Testis (tissue), 3 donors: ENCODE measurements around the gene GLRA3. TPM values are rescaled to one million over a fixed set of nuclear protein-coding genes. Genes with fewer than 3 reads are reported as not detected.

Experiments
- DNase-seq: peaks from one replicate; pipeline ENCODE4 v3.0.0-alpha.2; 2019
- H3K27ac ChIP-seq, 2 donors: fragments of 200-600 bp; sonication (generic); one replicate each; pipeline ENCODE4 v1.5.1; 2019
- H3K27me3 ChIP-seq: fragments of 200-600 bp; sonication (generic); one replicate; pipeline ENCODE4 v1.5.1; 2019
- H3K36me3 ChIP-seq: fragments of 200-600 bp; sonication (generic); one replicate; pipeline ENCODE4 v1.5.1; 2017; ENCODE audit warnings: low read depth; ENCODE audit errors: missing control alignments
- H3K4me1 ChIP-seq: fragments of 200-600 bp; sonication (generic); one replicate; pipeline ENCODE4 v1.5.1; 2019
- H3K4me3 ChIP-seq, 2 donors: fragments of 200-600 bp; sonication (generic); one replicate each; pipeline ENCODE4 v1.5.1; 2017 to 2019
- H3K9me3 ChIP-seq: fragments of 200-600 bp; sonication (generic); one replicate; pipeline ENCODE4 v1.5.1; 2017
- POLR2A ChIP-seq: fragments of 450-650 bp; IDR thresholded peaks from one replicate; pipeline ENCODE4 v1.6.1; 2017; ENCODE audit warnings: antibody characterized with exemption, mild to moderate bottlenecking, moderate library complexity
- WGBS, 2 donors: methylation state at CpG; one replicate each; pipeline ENCODE4 v1.1.5; 2018; 5-methylcytosine and 5-hydroxymethylcytosine counted together
- intact Hi-C: fragments of 100-400 bp; cut with DNase I; formaldehyde crosslinking; loops from one replicate; pipeline ENCODE4 v1.15.1; 2023; ENCODE audit warnings: low total_unique reads
- polyA plus RNA-seq: library from polyadenylated mRNA; stranded (reverse); fragments of 350-450 nt; fragmentation: Illumina TruSeq; extraction: RNeasy Lipid Tissue Mini Kit (QIAGEN cat#74804); gene quantifications from one replicate; pipeline ENCODE4 v1.2.3, GENCODE V29; 2014; ENCODE audit warnings: low read depth, low replicate concordance; ENCODE audit not compliant: insufficient read depth
- total RNA-seq, 2 donors: library from RNA; depleted of rRNA; stranded (reverse); fragments of >200 nt; gene quantifications; one replicate each; pipeline ENCODE4 v1.2.3, GENCODE V29; 2016
- TF ChIP-seq, protein P1 (sequence below), 3 experiments: fragments of 450-650 bp in 2 of 3; fragments of 200-600 bp in 1 of 3; sonication (generic) in 1 of 3; IDR thresholded peaks; one replicate each; pipeline ENCODE4 v1.5.1; 2016 to 2019; ENCODE audit warnings: antibody characterized with exemption in 3 of 3, mild to moderate bottlenecking in 2 of 3, moderate library complexity in 1 of 3

Gene GLRA3
- total and polyA plus RNA-seq, 3 donors from 2014 or later: 1.2 to 1.3 (median 1.3) TPM

- Histone ChIP-seq H3K4me1 (no peaks in the 10 kb centered on the region), H3K27ac (no peak overlapping the region), H3K9me3 (no peaks in the 10 kb centered on the region), H3K27me3 (no peaks in the 10 kb centered on the region), H3K36me3 (no peaks in the 10 kb centered on the region), H3K4me3 (no peak overlapping the region)
- intact Hi-C loops: no loop called here
- WGBS, 2 donors: 90 to 92% methylated on average over 2 of the region's 2 CpGs
- no peak for TF ChIP-seq POLR2A
- TF ChIP-seq, protein P1, sequence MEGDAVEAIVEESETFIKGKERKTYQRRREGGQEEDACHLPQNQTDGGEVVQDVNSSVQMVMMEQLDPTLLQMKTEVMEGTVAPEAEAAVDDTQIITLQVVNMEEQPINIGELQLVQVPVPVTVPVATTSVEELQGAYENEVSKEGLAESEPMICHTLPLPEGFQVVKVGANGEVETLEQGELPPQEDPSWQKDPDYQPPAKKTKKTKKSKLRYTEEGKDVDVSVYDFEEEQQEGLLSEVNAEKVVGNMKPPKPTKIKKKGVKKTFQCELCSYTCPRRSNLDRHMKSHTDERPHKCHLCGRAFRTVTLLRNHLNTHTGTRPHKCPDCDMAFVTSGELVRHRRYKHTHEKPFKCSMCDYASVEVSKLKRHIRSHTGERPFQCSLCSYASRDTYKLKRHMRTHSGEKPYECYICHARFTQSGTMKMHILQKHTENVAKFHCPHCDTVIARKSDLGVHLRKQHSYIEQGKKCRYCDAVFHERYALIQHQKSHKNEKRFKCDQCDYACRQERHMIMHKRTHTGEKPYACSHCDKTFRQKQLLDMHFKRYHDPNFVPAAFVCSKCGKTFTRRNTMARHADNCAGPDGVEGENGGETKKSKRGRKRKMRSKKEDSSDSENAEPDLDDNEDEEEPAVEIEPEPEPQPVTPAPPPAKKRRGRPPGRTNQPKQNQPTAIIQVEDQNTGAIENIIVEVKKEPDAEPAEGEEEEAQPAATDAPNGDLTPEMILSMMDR (IDR thresholded peaks at IDR 0.05): no peak
- DNase-seq: no peak
Measured at GRCh38 chr4:174848596-174848995, 19.5 kb upstream of the GLRA3 start.

DNA sequence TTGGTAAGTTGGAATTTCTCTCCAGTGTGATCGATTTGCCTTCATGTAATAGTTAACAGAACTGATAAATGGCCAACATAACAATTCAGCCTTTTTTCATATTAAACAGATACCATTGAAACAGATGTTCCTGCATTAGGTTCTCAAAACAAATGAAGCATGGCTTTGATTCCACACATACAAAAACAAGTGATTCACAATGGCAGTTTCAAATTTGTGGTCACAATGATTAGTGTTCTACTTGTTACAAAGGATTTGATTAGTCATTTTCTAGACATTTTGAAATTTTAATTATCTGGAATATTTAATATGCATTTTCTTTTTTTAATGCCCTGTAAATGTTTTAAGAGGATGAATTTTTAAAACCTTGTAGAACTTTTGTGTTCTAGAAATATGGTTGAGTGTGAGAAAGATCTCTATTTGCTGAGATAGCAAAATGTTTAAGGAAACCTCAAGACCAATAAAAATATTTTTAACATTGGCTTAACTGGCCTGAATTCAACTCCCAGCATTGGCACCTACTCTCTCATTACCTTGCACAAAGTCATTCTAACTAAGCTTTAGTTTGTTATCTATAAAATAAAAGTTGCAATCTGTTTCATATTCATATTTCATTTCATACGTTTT lies 18.9 kb upstream of the GLRA3 start:
- WGBS, 2 donors: 66 to 68% methylated on average over 2 of the region's 2 CpGs
- Histone ChIP-seq H3K9me3 (no peaks in the 10 kb centered on the region), H3K36me3 (no peaks in the 10 kb centered on the region), H3K27me3 (no peaks in the 10 kb centered on the region), H3K4me1 (no peaks in the 10 kb centered on the region), H3K27ac (no peak overlapping the region), H3K4me3 (no peak overlapping the region)
- intact Hi-C loops: no loop called here
- no peak for DNase-seq
- no peak for TF ChIP-seq POLR2A
- TF ChIP-seq, protein P1 (IDR thresholded peaks at IDR 0.05): no peak

GRCh38 chr4:174835536-174835935 lies 6.5 kb upstream of the GLRA3 start:
- Histone ChIP-seq H3K4me3 (no peak overlapping the region), H3K9me3 (no peaks in the 10 kb centered on the region), H3K27ac (no peak overlapping the region), H3K27me3 (no peaks in the 10 kb centered on the region), H3K4me1 (no peaks in the 10 kb centered on the region), H3K36me3 (no peaks in the 10 kb centered on the region)
- TF ChIP-seq POLR2A: no peak
- TF ChIP-seq, protein P1 (IDR thresholded peaks at IDR 0.05): no peak
- no peak for DNase-seq
- intact Hi-C loops: no loop called here

DNA sequence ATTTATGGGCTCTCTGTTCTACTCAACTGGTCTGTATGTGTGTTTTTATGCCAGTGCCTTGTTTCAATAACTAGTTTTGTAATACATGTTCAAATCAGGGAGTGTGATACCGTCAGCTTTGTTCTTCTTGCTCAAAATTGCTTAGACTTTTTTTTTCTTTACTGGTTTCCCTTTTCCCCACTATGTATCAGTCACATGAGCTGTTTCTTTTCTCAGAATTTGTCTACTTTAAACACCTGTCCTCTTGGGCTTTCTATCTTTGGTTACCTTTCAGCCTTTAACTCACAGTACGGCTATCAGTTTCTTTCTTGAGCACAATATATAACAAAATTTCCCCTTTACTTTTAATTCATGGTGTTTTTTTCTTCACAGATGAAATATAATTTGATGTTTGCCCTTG lies 5.4 kb upstream of the GLRA3 start:
- WGBS, 2 donors: 92 to 97% methylated on average over 2 of the region's 2 CpGs
- intact Hi-C loops: no loop called here
- Histone ChIP-seq H3K9me3 (no peaks in the 10 kb centered on the region), H3K27ac (no peak overlapping the region), H3K36me3 (no peaks in the 10 kb centered on the region), H3K27me3 (no peaks in the 10 kb centered on the region), H3K4me1 (no peaks in the 10 kb centered on the region), H3K4me3 (no peak overlapping the region)
- no peak for DNase-seq
- TF ChIP-seq POLR2A: no peak
- TF ChIP-seq, protein P1 (IDR thresholded peaks at IDR 0.05): no peak

DNA sequence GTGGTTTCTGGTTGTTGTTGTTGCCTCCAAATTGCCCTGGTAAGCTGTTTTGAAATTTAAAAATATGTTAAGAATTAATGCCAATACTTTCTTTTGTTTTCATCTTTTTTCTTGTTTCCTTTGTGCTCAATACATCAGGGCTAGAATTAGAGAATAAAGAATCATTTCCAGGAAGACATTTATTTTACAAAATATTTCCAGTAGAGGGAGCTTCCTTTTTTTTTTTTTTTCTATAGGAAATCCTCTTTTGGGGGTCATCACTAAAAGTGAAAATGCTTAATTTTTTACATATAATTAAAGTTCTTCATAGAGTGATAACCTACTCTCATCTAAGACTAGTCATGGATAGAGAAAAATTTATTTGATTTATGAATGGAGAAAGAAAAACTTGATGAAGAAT lies 2.4 kb downstream of the GLRA3 start:
- Histone ChIP-seq H3K4me1 (no peaks in the 10 kb centered on the region), H3K27me3 (no peaks in the 10 kb centered on the region), H3K9me3 (no peaks in the 10 kb centered on the region), H3K36me3 (no peaks in the 10 kb centered on the region), H3K27ac (no peak overlapping the region), H3K4me3 (no peak overlapping the region)
- no peak for DNase-seq
- TF ChIP-seq, protein P1 (IDR thresholded peaks at IDR 0.05): no peak
- no peak for TF ChIP-seq POLR2A
- intact Hi-C loops: no loop called here
